C4-2B (cell line): ENCODE measurements around the gene ARHGAP11A.

Experiments
- H3K27ac ChIP-seq: fragments of 450-650 bp; 2 replicates; pipeline ENCODE4 v1.5.1; 2017
- ZFX ChIP-seq: fragments of 450-650 bp; IDR thresholded peaks from 2 replicates; pipeline ENCODE4 v1.6.1; 2017
- TF ChIP-seq, protein P1 (sequence below): fragments of 450-650 bp; conservative IDR thresholded peaks from 2 replicates; pipeline ENCODE4 v1.5.1; 2017; ENCODE audit warnings: mild to moderate bottlenecking

Gene ARHGAP11A

DNA sequence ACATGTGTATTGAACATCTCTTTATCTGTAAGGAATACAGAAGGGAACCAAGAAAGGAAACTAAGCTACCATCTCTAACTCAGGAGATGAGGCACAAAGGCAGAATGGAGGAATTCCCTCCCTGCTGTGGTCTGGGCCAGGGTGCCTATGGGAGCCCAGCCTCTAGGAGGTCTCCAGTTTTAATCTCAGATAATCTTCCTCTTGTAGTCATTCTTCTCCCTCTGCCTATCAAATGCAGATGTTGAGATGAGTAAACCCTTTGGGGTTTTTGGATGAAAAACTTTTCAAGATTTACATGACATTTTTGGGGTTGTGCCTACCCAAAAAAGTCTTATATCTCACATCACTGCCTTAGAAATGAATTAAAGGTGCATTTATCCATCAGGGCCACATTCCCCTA, 49.5 kb downstream of the ARHGAP11A start:
- TF ChIP-seq ZFX: no peak
- TF ChIP-seq, protein P1, sequence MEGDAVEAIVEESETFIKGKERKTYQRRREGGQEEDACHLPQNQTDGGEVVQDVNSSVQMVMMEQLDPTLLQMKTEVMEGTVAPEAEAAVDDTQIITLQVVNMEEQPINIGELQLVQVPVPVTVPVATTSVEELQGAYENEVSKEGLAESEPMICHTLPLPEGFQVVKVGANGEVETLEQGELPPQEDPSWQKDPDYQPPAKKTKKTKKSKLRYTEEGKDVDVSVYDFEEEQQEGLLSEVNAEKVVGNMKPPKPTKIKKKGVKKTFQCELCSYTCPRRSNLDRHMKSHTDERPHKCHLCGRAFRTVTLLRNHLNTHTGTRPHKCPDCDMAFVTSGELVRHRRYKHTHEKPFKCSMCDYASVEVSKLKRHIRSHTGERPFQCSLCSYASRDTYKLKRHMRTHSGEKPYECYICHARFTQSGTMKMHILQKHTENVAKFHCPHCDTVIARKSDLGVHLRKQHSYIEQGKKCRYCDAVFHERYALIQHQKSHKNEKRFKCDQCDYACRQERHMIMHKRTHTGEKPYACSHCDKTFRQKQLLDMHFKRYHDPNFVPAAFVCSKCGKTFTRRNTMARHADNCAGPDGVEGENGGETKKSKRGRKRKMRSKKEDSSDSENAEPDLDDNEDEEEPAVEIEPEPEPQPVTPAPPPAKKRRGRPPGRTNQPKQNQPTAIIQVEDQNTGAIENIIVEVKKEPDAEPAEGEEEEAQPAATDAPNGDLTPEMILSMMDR: no peak
- H3K27ac ChIP-seq: no peak overlapping the region

DNA sequence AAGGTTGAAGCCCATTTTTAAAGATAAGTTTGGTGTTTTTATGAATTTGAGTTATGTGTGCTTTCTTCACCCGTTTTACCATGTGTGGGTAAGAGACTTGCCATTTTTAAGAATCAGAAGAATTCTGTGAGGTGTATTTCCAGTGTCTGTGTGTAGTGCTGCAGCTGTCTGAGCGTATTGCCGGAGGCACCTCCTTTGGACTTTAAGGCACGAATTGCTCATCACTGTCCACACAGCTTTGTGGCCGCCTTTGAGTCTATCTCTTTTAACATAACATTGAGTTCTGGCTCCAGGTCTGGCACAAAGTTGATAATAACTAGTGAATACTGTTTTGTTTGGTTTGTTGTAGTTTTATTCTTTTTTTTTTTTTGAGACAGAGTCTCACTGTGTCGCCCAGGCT, 52.0 kb downstream of the ARHGAP11A start:
- TF ChIP-seq, protein P1: no peak
- no peak for TF ChIP-seq ZFX
- no peak overlapping the region for H3K27ac ChIP-seq

DNA sequence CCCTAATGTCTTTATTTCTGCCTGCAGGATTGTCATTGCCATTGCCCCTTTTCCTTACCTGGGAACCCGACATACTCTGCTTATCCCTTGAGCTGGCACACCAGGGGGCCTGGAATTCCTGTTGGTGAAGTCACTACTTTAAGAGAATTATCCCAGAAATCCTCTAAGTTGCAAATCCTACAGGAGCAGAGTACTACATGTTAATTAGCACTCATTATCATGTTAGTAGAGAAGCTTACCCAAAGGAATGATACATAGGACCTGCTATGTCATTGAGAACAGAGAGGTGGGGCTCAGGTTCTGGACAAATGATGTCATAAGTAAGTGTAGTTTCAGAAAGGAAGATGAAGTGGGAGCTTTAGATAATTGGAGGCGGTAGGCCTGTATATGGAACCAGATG, 53.6 kb downstream of the ARHGAP11A start:
- no peak overlapping the region for H3K27ac ChIP-seq
- TF ChIP-seq ZFX: no peak
- TF ChIP-seq, protein P1: no peak

- no peak overlapping the region for H3K27ac ChIP-seq
- TF ChIP-seq, protein P1: no peak
- TF ChIP-seq ZFX: no peak
Measured at GRCh38 chr15:32669896-32670611, 54.8 kb downstream of the ARHGAP11A start.

- no peak overlapping the region for H3K27ac ChIP-seq
- TF ChIP-seq ZFX: no peak
- TF ChIP-seq, protein P1: no peak
Measured at GRCh38 chr15:32670623-32671022, 55.3 kb downstream of the ARHGAP11A start.

DNA sequence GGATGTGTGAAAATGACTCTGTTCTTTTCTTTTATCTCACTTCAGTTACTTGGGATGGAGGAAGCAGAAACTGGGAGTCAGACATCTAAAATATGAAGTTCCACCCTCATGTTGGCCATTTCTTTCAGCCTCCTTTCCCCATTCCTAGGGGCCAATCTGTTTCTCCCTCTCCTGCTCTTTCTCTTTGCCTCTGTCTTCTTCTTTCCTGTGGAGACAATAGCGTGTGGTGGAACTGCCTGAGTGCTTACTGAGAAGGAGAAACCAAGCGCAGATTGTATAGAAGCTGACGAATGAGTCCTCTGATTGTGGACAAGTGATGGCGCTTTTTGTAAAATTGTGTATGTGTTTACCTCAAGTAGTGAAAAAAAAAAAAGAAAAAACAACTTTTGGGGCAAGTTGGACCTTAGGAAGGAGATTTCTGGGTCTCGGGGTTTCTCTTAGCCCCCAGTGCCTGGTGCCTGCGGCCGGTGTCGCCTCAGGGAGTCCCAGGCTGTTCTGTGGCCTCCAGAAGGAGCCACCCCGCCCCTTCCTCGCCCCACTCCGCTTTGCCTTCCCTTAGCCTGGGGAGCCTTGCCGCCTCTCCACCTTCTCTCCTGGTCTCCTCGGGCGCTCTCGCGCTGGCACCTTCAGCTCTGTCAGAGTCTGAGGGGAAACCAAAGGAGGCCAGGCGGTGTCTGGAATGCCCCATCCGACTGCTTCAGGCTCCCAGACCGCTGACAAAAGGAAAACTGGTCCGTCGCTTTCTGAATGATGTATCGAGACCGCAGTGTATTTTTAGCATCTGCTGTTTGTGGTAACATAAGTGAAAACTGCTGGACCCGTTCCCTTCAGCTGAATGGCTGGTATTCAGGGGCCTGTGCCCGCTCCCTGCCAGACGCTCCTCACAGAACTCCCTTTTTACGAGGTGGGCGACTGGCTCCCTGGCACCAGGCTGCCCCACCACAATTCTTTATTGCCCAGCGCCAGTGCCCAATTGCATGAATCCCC, 56.3 kb downstream of the ARHGAP11A start:
- TF ChIP-seq ZFX: no peak
- TF ChIP-seq, protein P1: no peak
- H3K27ac ChIP-seq: no peak overlapping the region

- TF ChIP-seq, protein P1: peak; percentile 5; the same call in 1 of the 2 replicates
- TF ChIP-seq ZFX: no peak
Measured at GRCh38 chr15:32674681-32675080, 59.4 kb downstream of the ARHGAP11A start.

More at GRCh38 chr15:32674681-32675080, 59.4 kb downstream of the ARHGAP11A start:
- no peak overlapping the region for H3K27ac ChIP-seq
